Heart left ventricle (tissue), 16 donors: ENCODE results near the gene SESN2. TPM values are rescaled to one million over a fixed set of nuclear protein-coding genes. Genes with fewer than 3 reads are reported as not detected.

ENCODE experiments used
- ATAC-seq, 4 donors: fragments of 200-7000 bp; cut with Tn5 transposase; one replicate each; pipeline ENCODE4 v1.9.1; 2020 to 2022; ENCODE audit warnings: moderate library complexity in 4 of 4, mild to moderate bottlenecking in 3 of 4, moderate number of reproducible peaks in 1 of 4
- DNase-seq, 5 donors: peaks; one replicate each; pipeline ENCODE4 v3.0.0-alpha.2; 2020
- H3K27ac ChIP-seq, 12 donors: fragments of 200-600 bp; sonication (generic) in 4 of 12; one replicate each; pipeline versions ENCODE4 v1.5.0 to v1.8.0; 2016 to 2022; ENCODE audit warnings: mild to moderate bottlenecking in 2 of 12
- H3K27me3 ChIP-seq, 9 donors: fragments of 200-600 bp; sonication (generic) in 2 of 9; one replicate each; pipeline versions ENCODE4 v1.5.1 to v1.8.0; 2016 to 2022; ENCODE audit warnings: mild to moderate bottlenecking in 3 of 9
- H3K36me3 ChIP-seq, 9 donors: fragments of 200-600 bp; sonication (generic) in 2 of 9; one replicate each; pipeline versions ENCODE4 v1.5.0 to v1.8.0; 2018 to 2022; ENCODE audit warnings: mild to moderate bottlenecking in 2 of 9
- H3K4me1 ChIP-seq, 12 donors: fragments of 200-600 bp; sonication (generic) in 4 of 12; one replicate each; pipeline versions ENCODE4 v1.5.0 to v1.8.0; 2016 to 2022; ENCODE audit warnings: mild to moderate bottlenecking in 3 of 12
- H3K4me3 ChIP-seq, 12 donors: fragments of 200-600 bp; sonication (generic) in 4 of 12; one replicate each; pipeline versions ENCODE4 v1.5.0 to v1.8.0; 2017 to 2022; ENCODE audit warnings: mild to moderate bottlenecking in 9 of 12, moderate library complexity in 4 of 12
- H3K9me3 ChIP-seq, 12 donors: fragments of 200-600 bp; sonication (generic) in 4 of 12; one replicate each; pipeline versions ENCODE4 v1.5.0 to v1.8.0; 2016 to 2022; ENCODE audit warnings: mild to moderate bottlenecking in 1 of 12
- POLR2A ChIP-seq, 2 donors: fragments of 450-650 bp; IDR thresholded peaks; one replicate each; pipeline ENCODE4 v1.6.1; 2017; ENCODE audit warnings: antibody characterized with exemption in 2 of 2, mild to moderate bottlenecking in 2 of 2, moderate library complexity in 2 of 2
- WGBS, 4 donors: extraction: QIAGEN DNeasy Blood & Tissue Kit in 2 of 4; methylation state at CpG; one replicate each; pipeline versions ENCODE4 v1.1.5 to v1.1.7; 2013 to 2018; 5-methylcytosine and 5-hydroxymethylcytosine counted together
- intact Hi-C, 10 donors: fragments of 100-400 bp; cut with DNase I; formaldehyde crosslinking; loops; one replicate each; pipeline versions ENCODE4 v1.11.1 to v1.14.2; 2022
- polyA plus RNA-seq, 2 donors: library from polyadenylated mRNA; stranded (reverse); fragments of 200-250 nt; gene quantifications; one replicate each; pipeline ENCODE4 v1.2.3, GENCODE V29; 2013
- total RNA-seq, 9 donors: library from RNA; depleted of rRNA in 2 of 9; stranded (reverse); fragments of >200 nt in 2 of 9; fragmentation: NEBNext Ultra II Directional in 3 of 9; extraction: Animal tissue kit (Norgen Biotek cat#: 25700) in 3 of 9; gene quantifications; one replicate each; pipeline versions ENCODE4 v1.1.0 to v1.2.4, GENCODE V29; 2016 to 2023
- TF ChIP-seq, protein P1 (sequence below), 12 donors: fragments of 200-600 bp; sonication (generic) in 4 of 12; IDR thresholded peaks; one replicate each; pipeline versions ENCODE4 v1.5.0 to v1.8.0; 2018 to 2022; ENCODE audit warnings: antibody characterized with exemption in 12 of 12, mild to moderate bottlenecking in 5 of 12
- donor health status: ischemic (EF 13 %, LVEDD 7.1; RV severe dilation, severe dysfunction).
- donor health status: healthy with polysubstance abuse.
- donor health status: DM: no; HTN: yes; CAD: no.
- donor health status: DM: no; HTN: no; CAD: no.
- donor health status: ischemic (EF 25% LVEDD 6.9; RV normal size, moderate dysfunction).
- donor health status: ischemic (EF 25% LVEDD 5.7; RV mildly dilated, moderate dysfunction).
- donor health status: healthy.
- donor health status: DM: yes; HTN: yes; CAD: no.
- donor health status: ischemic (EF 35%, LVEDD 5.7; RV mildly dilated, moderate dysfunction).
- donor health status: nonischemic (EF 11% LVEDD 7.7; RV severe dilation, severe dysfunction).
- donor health status: DM: yes; HTN: yes; CAD: no.
- donor health status: PGD.
- donor health status: ischemic (EF 29% LVEDD 5.4; RV normal size, mild dysfunction).
- donor health status: nonischemic (EF 23%, LVEDD 6.1; RV moderate dilation, normal function).

SESN2 gene
- total and polyA plus RNA-seq, 11 donors = 2.1 to 8.8 (median 4.7) TPM

DNA sequence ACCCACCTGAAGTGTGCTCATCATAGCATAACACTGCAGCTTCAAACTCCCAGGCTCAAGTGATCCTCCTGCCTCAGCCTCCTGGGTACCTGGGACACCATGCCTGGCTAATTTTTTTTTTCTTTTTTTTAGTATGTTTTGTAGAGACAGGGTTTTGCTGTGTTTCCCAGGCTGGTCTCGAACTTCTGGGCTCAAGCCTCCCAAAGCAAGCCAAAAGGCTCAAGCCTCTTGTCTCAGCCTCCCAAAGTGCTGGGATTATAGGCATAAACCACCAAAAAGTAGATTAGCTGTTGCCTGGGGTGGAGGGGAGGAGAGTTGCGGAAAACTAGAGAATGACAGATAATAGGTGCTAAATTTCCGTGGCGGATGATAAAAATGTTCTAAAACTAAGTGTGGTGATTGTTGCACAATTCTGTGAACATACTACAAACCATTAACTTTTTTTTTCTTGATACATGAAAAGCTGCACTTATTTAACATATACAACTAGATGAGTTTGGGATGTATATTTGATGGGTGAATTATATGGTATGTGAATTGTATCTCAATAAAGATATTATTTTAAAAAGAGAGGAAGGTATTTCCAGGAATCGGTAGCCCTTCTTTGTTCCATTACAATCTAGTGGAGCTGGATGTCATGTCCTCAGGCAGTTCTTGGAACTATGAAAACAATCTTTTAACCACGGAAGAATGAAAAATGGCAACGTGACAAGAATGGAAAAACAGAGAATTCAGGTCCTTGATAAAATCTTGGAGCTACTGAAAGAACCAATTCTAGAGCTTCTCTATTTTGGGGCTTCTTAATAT lies 42.3 kb downstream of the SESN2 start:
- Histone ChIP-seq H3K4me1 (no peaks in the 10 kb centered on the region), H3K36me3 (no peaks in the 10 kb centered on the region), H3K27me3 (no peaks in the 10 kb centered on the region), H3K9me3 (no peaks in the 10 kb centered on the region), H3K4me3 (no peak overlapping the region), H3K27ac (no peak overlapping the region)
- ATAC-seq (no peak), DNase-seq (no peak)
- intact Hi-C loops = no loop called here
- no peak for TF ChIP-seq POLR2A (IDR thresholded peaks at IDR 0.05)
- TF ChIP-seq, protein P1, sequence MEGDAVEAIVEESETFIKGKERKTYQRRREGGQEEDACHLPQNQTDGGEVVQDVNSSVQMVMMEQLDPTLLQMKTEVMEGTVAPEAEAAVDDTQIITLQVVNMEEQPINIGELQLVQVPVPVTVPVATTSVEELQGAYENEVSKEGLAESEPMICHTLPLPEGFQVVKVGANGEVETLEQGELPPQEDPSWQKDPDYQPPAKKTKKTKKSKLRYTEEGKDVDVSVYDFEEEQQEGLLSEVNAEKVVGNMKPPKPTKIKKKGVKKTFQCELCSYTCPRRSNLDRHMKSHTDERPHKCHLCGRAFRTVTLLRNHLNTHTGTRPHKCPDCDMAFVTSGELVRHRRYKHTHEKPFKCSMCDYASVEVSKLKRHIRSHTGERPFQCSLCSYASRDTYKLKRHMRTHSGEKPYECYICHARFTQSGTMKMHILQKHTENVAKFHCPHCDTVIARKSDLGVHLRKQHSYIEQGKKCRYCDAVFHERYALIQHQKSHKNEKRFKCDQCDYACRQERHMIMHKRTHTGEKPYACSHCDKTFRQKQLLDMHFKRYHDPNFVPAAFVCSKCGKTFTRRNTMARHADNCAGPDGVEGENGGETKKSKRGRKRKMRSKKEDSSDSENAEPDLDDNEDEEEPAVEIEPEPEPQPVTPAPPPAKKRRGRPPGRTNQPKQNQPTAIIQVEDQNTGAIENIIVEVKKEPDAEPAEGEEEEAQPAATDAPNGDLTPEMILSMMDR (IDR thresholded peaks at IDR 0.05) = no peak
- WGBS, 4 donors = 57 to 62% (median 61%) methylated on average over 7 of the region's 7 CpGs

DNA sequence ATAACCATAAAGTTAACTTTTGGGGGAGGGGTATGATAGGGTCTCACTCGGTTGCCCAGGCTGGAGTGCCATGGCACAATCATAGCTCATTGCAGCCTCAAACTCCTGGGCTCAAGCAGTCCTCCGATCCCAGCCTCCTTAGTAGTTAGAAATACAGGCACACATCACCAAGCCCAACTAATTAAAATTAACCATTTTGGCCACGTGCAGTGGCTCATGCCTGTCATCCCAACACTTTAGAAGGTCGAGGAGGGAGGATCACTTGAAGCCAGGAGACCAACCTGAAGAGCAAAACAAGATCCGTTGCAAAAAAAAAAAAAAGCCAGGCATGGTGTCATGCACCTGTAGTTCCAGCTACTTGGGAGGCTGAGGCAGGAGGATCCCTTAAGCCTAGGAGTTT lies 42.9 kb downstream of the SESN2 start:
- 63 to 76% (median 73%) methylated on average over 5 of the region's 5 CpGs for WGBS, 4 donors
- no peaks in the 10 kb centered on the region for H3K27me3 ChIP-seq
- no peak overlapping the region for H3K27ac ChIP-seq
- no peak overlapping the region for H3K4me3 ChIP-seq
- H3K4me1 ChIP-seq = no peaks in the 10 kb centered on the region
- H3K9me3 ChIP-seq = no peaks in the 10 kb centered on the region
- intact Hi-C loops = no loop called here
- no peaks in the 10 kb centered on the region for H3K36me3 ChIP-seq
- ATAC-seq (no peak), DNase-seq (no peak)
- no peak for TF ChIP-seq POLR2A (IDR thresholded peaks at IDR 0.05)
- TF ChIP-seq, protein P1 (IDR thresholded peaks at IDR 0.05) = no peak

DNA sequence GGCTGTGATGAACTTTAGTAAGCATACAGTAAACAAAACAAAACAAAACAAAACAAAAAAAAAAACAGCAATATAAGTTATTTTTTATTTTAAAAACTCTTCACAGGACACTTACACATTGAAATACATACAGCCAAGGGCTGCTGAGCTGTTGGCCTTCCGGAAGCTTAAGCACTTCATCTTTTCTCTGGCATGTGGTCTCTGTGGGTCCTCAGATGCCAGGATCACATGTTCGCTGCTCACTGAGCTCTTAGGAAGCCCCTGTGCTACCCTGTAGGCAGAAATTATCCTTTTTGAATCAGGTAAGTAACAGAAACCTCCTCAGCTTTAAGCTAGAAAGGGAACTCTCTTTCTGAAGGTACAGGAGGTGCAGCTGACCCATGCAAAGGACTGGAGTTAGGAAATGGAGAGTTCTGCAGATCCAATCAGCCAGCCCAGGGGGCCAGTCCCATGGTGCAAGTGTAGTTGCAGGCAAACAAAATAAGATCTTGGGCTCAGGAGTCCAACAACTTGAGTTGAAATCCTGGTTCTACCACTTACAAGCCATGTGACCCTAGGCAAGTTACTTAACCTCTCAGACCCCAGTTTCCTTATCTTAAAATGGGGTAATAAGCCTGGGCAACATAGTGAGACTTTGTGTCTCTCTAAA lies 47.1 kb downstream of the SESN2 start:
- WGBS, 4 donors = 54 to 71% (median 69%) methylated on average over 2 of the region's 2 CpGs
- intact Hi-C loops = no loop called here
- no peak for DNase-seq
- H3K36me3 ChIP-seq = no peaks in the 10 kb centered on the region
- TF ChIP-seq POLR2A (IDR thresholded peaks at IDR 0.05) = no peak
- TF ChIP-seq, protein P1 (IDR thresholded peaks at IDR 0.05) = no peak
- H3K9me3 ChIP-seq = no peaks in the 10 kb centered on the region
- no peaks in the 10 kb centered on the region for H3K27me3 ChIP-seq
- H3K4me3 ChIP-seq = no peak overlapping the region
- no peaks in the 10 kb centered on the region for H3K4me1 ChIP-seq
- ATAC-seq = no peak
- H3K27ac ChIP-seq = no peak overlapping the region

DNA sequence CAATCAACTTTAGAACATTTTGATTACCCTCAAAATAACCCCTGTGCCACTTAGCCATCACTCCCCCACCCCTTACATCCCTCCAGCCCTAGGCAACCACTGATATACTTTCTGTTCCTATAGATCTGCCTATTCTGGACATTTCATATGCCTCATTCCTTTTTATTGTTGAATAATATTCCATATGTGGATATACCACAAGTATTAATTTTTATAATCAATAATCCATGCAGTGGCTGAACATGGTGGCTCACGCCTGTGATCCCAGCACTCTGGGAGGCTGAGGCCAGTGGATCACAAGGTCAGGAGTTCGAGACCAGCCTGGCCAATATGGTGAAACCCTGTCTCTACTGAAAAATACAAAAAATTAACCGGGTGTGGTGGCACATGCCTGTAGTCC lies 49.4 kb downstream of the SESN2 start:
- Histone ChIP-seq H3K36me3 (no peaks in the 10 kb centered on the region), H3K4me3 (no peak overlapping the region), H3K27me3 (no peaks in the 10 kb centered on the region), H3K9me3 (no peaks in the 10 kb centered on the region), H3K4me1 (peaks cover 0 to 4% (median 0%) of the 10 kb centered on the region in 12 donors), H3K27ac (no peak overlapping the region)
- intact Hi-C loops = no loop called here
- WGBS, 4 donors = 89 to 97% (median 93%) methylated on average over 3 of the region's 3 CpGs
- no peak for ATAC-seq
- no peak for DNase-seq
- no peak for TF ChIP-seq POLR2A (IDR thresholded peaks at IDR 0.05)
- TF ChIP-seq, protein P1 (IDR thresholded peaks at IDR 0.05) = no peak
